Gastrocnemius medialis (tissue), 4 donors: Measurements from ENCODE around the gene KCND1. TPM values are rescaled to one million over a fixed set of nuclear protein-coding genes. Genes with fewer than 3 reads are reported as not detected.

ENCODE experiments used
- ATAC-seq, 2 donors: fragments of 150-250 bp; one replicate each; pipeline ENCODE4 v1.9.1; 2016
- DNase-seq, 2 donors: peaks; one replicate each; pipeline ENCODE4 v3.0.0-alpha.2; 2019
- H3K27ac ChIP-seq, 4 donors: fragments of 200-600 bp; sonication (generic); 1 replicate in 1 of 4; 2 replicates in 3 of 4; pipeline ENCODE4 v1.5.1; 2016 to 2018; ENCODE audit warnings: mild to moderate bottlenecking in 2 of 4, moderate library complexity in 1 of 4
- H3K27me3 ChIP-seq, 3 donors: fragments of 200-600 bp; sonication (generic) in 2 of 3; 1 replicate in 1 of 3; 2 replicates in 2 of 3; pipeline versions ENCODE4 v1.5.1 to v1.6.0; 2016 to 2019; ENCODE audit warnings: mild to moderate bottlenecking in 1 of 3, moderate library complexity in 1 of 3
- H3K36me3 ChIP-seq, 2 donors: fragments of 200-600 bp; sonication (generic) in 1 of 2; one replicate each; pipeline ENCODE4 v1.5.1; 2017 to 2018
- H3K4me1 ChIP-seq, 2 donors: fragments of 200-600 bp; sonication (generic) in 1 of 2; one replicate each; pipeline ENCODE4 v1.5.1; 2016 to 2017; ENCODE audit warnings: mild to moderate bottlenecking in 2 of 2
- H3K4me3 ChIP-seq, 4 donors: fragments of 200-600 bp; sonication (generic) in 3 of 4; 1 replicate in 1 of 4; 2 replicates in 3 of 4; pipeline ENCODE4 v1.5.1; 2016 to 2019; ENCODE audit warnings: mild to moderate bottlenecking in 2 of 4
- H3K9me3 ChIP-seq, 3 donors: fragments of 200-600 bp; sonication (generic) in 2 of 3; 1 replicate in 1 of 3; 2 replicates in 2 of 3; pipeline ENCODE4 v1.5.1; 2016 to 2019
- CTCF ChIP-seq, 5 experiments: fragments of 450-650 bp in 3 of 5; fragments of 200-600 bp in 2 of 5; sonication (generic) in 2 of 5; IDR thresholded peaks in 4 of 5; conservative IDR thresholded peaks in 1 of 5; 1 replicate in 4 of 5; 2 replicates in 1 of 5; pipeline ENCODE4 v1.5.1; 2016 to 2019; ENCODE audit warnings: antibody characterized with exemption in 5 of 5, mild to moderate bottlenecking in 3 of 5, moderate library complexity in 3 of 5
- POLR2A ChIP-seq, 2 donors: fragments of 450-650 bp; IDR thresholded peaks; one replicate each; pipeline ENCODE4 v1.6.1; 2017; ENCODE audit warnings: antibody characterized with exemption in 2 of 2, mild to moderate bottlenecking in 2 of 2, moderate library complexity in 2 of 2
- in situ Hi-C, 4 donors: fragments of 200-750 bp; cut with MboI; loops; one replicate each; pipeline versions ENCODE4 v1.15.0 to v1.8.0; 2017; ENCODE audit warnings: low sequenced_read_pairs in 4 of 4
- intact Hi-C: fragments of 100-400 bp; cut with DNase I; formaldehyde crosslinking; loops from one replicate; pipeline ENCODE4 v1.15.1; 2023; ENCODE audit warnings: low total_unique reads
- total RNA-seq, 4 donors: library from RNA; depleted of rRNA; stranded (reverse); fragments of >200 nt; gene quantifications; one replicate each; pipeline versions ENCODE4 v1.1.0 to v1.2.3, GENCODE V29; 2016

Gene KCND1
- total RNA-seq, 4 donors from 2014 or later = 0.09 to 1.2 (median 0.77) TPM

DNA sequence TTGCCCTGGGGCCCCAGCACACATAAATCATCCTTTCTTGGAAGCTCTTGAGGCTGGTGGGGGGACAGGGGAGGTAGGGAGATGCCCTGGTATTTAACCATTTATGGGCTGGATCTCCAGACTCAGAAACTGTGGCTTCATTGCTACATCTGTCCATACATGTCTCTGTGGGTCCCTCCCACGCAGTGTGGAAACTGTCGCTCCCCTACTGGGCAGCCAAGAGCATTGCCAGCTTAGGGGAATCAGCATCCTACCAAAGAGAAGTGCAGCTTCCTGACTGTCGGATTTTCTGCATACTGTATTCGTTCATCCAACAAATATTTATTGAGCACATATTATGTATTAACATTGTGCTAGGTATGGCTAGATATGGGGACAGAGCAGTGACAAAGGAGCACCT, 26.7 kb upstream of the KCND1 start:
- in situ Hi-C loops (no loop called here), intact Hi-C loops (no loop called here)
- no peak overlapping the region for H3K27ac ChIP-seq
- no peaks in the 10 kb centered on the region for H3K9me3 ChIP-seq
- H3K4me1 ChIP-seq = peaks cover 3 to 7% of the 10 kb centered on the region in 2 donors
- ATAC-seq = no peak
- no peak overlapping the region for H3K4me3 ChIP-seq
- H3K27me3 ChIP-seq = no peaks in the 10 kb centered on the region
- TF ChIP-seq POLR2A (IDR thresholded peaks at IDR 0.05) (no peak), CTCF (IDR thresholded peaks at IDR 0.05 in 4 of 5, conservative IDR thresholded peaks at IDR 0.05 in 1 of 5) (no peak)
- peaks cover 0 to 14% of the 10 kb centered on the region in 2 donors for H3K36me3 ChIP-seq
- DNase-seq = no peak

DNA sequence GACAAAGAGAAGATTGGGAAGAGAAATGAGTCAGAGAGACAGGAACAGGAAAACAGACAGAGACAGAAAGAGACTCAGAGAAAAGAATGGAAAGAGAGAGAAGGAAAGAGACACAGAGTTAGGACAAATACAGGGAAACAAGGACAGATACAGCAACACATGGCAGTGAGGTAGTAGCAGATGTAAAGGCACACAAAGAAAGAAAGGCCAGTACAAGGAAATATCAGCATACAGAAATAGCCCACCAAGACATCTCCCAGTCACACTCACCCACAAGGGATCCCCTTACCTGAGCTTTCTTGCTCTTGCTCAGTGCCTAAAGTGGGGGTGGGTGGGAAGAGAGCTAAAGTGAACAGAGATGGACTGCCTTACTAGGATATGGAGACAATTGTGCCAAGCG, 26.2 kb upstream of the KCND1 start:
- no peak overlapping the region for H3K4me3 ChIP-seq
- H3K36me3 ChIP-seq = peaks cover 0 to 14% of the 10 kb centered on the region in 2 donors
- no peak for ATAC-seq

GRCh38 chrX:48997455-48997854, 25.8 kb upstream of the KCND1 start:
- TF ChIP-seq POLR2A (IDR thresholded peaks at IDR 0.05) = no peak
- TF ChIP-seq CTCF (IDR thresholded peaks at IDR 0.05 in 4 of 5, conservative IDR thresholded peaks at IDR 0.05 in 1 of 5) = no peak
- Histone ChIP-seq H3K4me3 (no peak overlapping the region), H3K4me1 (peaks cover 3 to 7% of the 10 kb centered on the region in 2 donors), H3K9me3 (no peaks in the 10 kb centered on the region), H3K27ac (no peak overlapping the region), H3K27me3 (no peaks in the 10 kb centered on the region), H3K36me3 (peaks cover 0 to 14% of the 10 kb centered on the region in 2 donors)
- ATAC-seq (no peak), DNase-seq (no peak)
- in situ Hi-C loops = no loop called here
- intact Hi-C loops = no loop called here

More for the DNA sequence above, 26.2 kb upstream of the KCND1 start:
- intact Hi-C loops = no loop called here
- no peaks in the 10 kb centered on the region for H3K9me3 ChIP-seq
- no peak for DNase-seq
- TF ChIP-seq CTCF (IDR thresholded peaks at IDR 0.05 in 4 of 5, conservative IDR thresholded peaks at IDR 0.05 in 1 of 5) = no peak
- TF ChIP-seq POLR2A (IDR thresholded peaks at IDR 0.05) = no peak
- H3K4me1 ChIP-seq = peaks cover 3 to 7% of the 10 kb centered on the region in 2 donors
- no peaks in the 10 kb centered on the region for H3K27me3 ChIP-seq
- H3K27ac ChIP-seq = no peak overlapping the region
- in situ Hi-C loops = no loop called here

GRCh38 chrX:48996969-48997368, 25.3 kb upstream of the KCND1 start:
- intact Hi-C loops = no loop called here

More at GRCh38 chrX:48996969-48997368, 25.3 kb upstream of the KCND1 start:
- Histone ChIP-seq H3K4me3 (no peak overlapping the region), H3K36me3 (peaks cover 0 to 14% of the 10 kb centered on the region in 2 donors), H3K27ac (no peak overlapping the region), H3K9me3 (no peaks in the 10 kb centered on the region), H3K27me3 (no peaks in the 10 kb centered on the region), H3K4me1 (peaks cover 3 to 7% of the 10 kb centered on the region in 2 donors)
- TF ChIP-seq CTCF (IDR thresholded peaks at IDR 0.05 in 4 of 5, conservative IDR thresholded peaks at IDR 0.05 in 1 of 5) = no peak
- no peak for TF ChIP-seq POLR2A (IDR thresholded peaks at IDR 0.05)
- ATAC-seq (no peak), DNase-seq (no peak)
- in situ Hi-C loops = no loop called here
